ENCODE measurements around the gene SIN3A.
A peak's percentile ranks its signal among the peaks of the same experiment; 100 is the strongest.
"Not testable (repeated sequence)": the region's sequence is repeated elsewhere in the genome, so short reads cannot be mapped to it uniquely, and the experiment has no call there.

SIN3A gene

GRCh38 chr15:75451674-75452363 is at the start of gene SIN3A:
TSS of gene SIN3A (minus strand) at chr15:75451690. CDS start at chr15:75430375, 21,315 bp downstream.
- peak; percentile 100 for DNase-seq

- DNase-seq, result no peak
Measured at GRCh38 chr15:75493732-75494131, 42.2 kb upstream of the SIN3A start.

- no peak for DNase-seq
Measured at GRCh38 chr15:75483961-75484360, 32.5 kb upstream of the SIN3A start.

- not testable (repeated sequence) for DNase-seq
Measured at GRCh38 chr15:75483556-75483955, 32.1 kb upstream of the SIN3A start.

GRCh38 chr15:75483106-75483505 is 31.6 kb upstream of the SIN3A start:
- no peak for DNase-seq

GRCh38 chr15:75480463-75480862 is 29.0 kb upstream of the SIN3A start:
- not testable (repeated sequence) for DNase-seq

- no peak for DNase-seq
Measured at GRCh38 chr15:75479670-75480069, 28.2 kb upstream of the SIN3A start.

GRCh38 chr15:75477094-75477493 is 25.6 kb upstream of the SIN3A start:
- not testable (repeated sequence) for DNase-seq

- no peak for DNase-seq
Measured at GRCh38 chr15:75468913-75469598, 17.6 kb upstream of the SIN3A start.

- no peak for DNase-seq
Measured at GRCh38 chr15:75460646-75461045, 9.2 kb upstream of the SIN3A start.

GRCh38 chr15:75459581-75459980 is 8.1 kb upstream of the SIN3A start:
- DNase-seq, result no peak

- DNase-seq, result no peak
Measured at GRCh38 chr15:75456710-75457109, 5.2 kb upstream of the SIN3A start.

- peak; percentile 22 for DNase-seq
Measured at GRCh38 chr15:75455982-75456531, 4.6 kb upstream of the SIN3A start.

- peak; percentile 74 for DNase-seq
Measured at GRCh38 chr15:75455424-75455981, 4.0 kb upstream of the SIN3A start.

- peak; percentile 60 for DNase-seq
Measured at GRCh38 chr15:75454471-75455378, 3.2 kb upstream of the SIN3A start.

GRCh38 chr15:75453703-75454470 is 2.4 kb upstream of the SIN3A start:
- peak; percentile 99 for DNase-seq

GRCh38 chr15:75452865-75453702 is 1.6 kb upstream of the SIN3A start:
- DNase-seq, result peak; percentile 43

GRCh38 chr15:75452364-75452864 is 924 bp upstream of the SIN3A start:
- DNase-seq, result peak; percentile 74

- no peak for DNase-seq
Measured at GRCh38 chr15:75451202-75451673, 252 bp downstream of the SIN3A start.

Measured in COR-L47 (cell line).